B cell (primary cell): ENCODE results near the gene SCN1B.

ENCODE experiments used
- CTCF ChIP-seq: fragments of 200-600 bp; IDR thresholded peaks from one replicate; pipeline ENCODE4 v1.8.0; 2022; ENCODE audit warnings: antibody characterized with exemption, mild to moderate bottlenecking
- EZH2 ChIP-seq: IDR thresholded peaks from 2 replicates; pipeline ENCODE4 v1.6.1; 2012; ENCODE audit warnings: borderline replicate concordance, low read depth, mild to moderate bottlenecking, moderate library complexity, low read length; ENCODE audit not compliant: insufficient read depth, poor library complexity, severe bottlenecking

- TF ChIP-seq CTCF (no peak), EZH2 (no peak)
These were observed 45.7 kb downstream of the SCN1B start for GRCh38 chr19:35076026-35076370.
